ENCODE measurements around the gene SLC9A8.

- TF ChIP-seq, protein P1, sequence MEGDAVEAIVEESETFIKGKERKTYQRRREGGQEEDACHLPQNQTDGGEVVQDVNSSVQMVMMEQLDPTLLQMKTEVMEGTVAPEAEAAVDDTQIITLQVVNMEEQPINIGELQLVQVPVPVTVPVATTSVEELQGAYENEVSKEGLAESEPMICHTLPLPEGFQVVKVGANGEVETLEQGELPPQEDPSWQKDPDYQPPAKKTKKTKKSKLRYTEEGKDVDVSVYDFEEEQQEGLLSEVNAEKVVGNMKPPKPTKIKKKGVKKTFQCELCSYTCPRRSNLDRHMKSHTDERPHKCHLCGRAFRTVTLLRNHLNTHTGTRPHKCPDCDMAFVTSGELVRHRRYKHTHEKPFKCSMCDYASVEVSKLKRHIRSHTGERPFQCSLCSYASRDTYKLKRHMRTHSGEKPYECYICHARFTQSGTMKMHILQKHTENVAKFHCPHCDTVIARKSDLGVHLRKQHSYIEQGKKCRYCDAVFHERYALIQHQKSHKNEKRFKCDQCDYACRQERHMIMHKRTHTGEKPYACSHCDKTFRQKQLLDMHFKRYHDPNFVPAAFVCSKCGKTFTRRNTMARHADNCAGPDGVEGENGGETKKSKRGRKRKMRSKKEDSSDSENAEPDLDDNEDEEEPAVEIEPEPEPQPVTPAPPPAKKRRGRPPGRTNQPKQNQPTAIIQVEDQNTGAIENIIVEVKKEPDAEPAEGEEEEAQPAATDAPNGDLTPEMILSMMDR (IDR thresholded peaks at IDR 0.05; ENCODE audit: borderline replicate concordance, extremely low read depth, low read length, poor library complexity, severe bottlenecking): no peak
- no peak for TF ChIP-seq EZH2 (IDR thresholded peaks at IDR 0.05; ENCODE audit: borderline replicate concordance, low read depth, low read length, severe bottlenecking)
Observed at GRCh38 chr20:49882171-49882970, 69.7 kb downstream of the SLC9A8 start.
